Activated CD4-positive, alpha-beta T cell treated with anti-CD3 and anti-CD28 coated beads for 48 hours (primary cell): ENCODE data around the gene PCAT7.
"Not testable (repeated sequence)": the region's sequence is repeated elsewhere in the genome, so short reads cannot be mapped to it uniquely, and the experiment has no call there.

Source experiments
- DNase-seq: peaks from one replicate; pipeline ENCODE4 v3.0.0-alpha.2; 2020

Gene PCAT7

DNA sequence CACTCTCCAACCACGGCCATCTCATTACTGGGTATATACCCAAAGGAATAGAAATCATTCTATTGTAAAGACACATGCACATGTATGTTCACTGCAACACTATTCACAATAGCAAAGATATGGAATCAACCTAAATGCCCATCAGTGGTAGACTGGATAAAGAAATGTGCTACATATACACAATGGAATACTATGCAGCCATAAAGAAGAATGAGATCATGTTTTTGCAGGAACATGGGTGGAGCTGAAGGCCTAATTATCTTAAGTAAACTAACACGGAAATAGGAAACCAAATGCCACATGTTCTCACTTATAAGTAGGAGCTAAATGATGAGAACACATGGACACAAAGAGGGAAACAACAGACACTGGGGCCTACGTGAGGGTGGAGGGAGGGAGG is 9.4 kb downstream of the PCAT7 start:
- not testable (repeated sequence) for DNase-seq

- no peak for DNase-seq
Measured at GRCh38 chr9:94566550-94566949, 11.7 kb downstream of the PCAT7 start.

DNA sequence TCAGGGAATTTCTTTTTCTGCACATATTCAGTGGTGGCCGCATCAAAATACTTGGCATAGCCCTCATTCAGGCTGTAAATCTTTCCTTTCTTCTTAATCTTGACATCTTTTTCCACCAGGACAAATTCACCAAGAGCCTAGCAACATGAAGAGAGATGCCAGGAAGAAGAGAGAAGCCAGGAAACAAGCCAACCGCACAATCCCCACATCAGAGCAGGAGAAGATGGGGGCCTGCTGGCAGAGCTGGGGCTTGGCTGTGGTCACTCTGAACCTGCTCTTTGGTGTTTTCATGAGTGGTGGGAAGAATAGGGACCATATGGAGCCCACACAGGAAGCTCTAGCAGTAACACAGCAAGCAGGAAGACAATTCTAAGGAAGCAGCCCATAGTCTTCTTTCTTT is 12.4 kb downstream of the PCAT7 start:
- no peak for DNase-seq

DNA sequence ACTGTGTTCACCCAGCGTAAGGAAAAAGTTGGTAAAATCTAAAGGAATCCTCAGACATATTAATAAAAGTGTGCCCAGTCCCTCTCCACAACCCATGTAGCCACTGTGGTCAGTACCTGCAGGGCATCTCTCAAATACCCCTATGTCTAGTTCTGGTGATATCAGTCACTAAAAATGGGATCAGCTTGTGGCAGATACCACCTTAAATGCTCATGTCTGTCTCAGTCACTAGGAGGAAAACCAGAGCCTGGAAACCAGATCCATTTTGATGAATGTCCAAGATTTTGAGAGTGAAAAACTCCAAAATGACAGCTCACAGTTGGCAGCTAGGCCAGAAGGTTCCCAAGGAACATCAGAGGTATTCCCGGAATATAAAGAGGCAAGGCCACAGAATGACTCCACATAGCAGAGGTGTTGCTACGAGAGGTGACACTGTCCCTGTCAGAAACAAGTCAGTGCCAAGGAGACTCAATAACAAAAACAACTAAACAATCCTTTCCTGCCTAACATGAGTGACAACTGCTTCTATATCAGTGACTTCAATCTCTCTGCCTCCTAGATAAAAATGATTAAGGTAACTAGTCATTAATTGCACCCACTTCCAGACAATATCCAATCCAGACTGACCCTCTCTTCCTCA is 13.5 kb downstream of the PCAT7 start:
- DNase-seq = no peak

GRCh38 chr9:94568972-94569712 is 14.3 kb downstream of the PCAT7 start:
- DNase-seq = no peak

DNA sequence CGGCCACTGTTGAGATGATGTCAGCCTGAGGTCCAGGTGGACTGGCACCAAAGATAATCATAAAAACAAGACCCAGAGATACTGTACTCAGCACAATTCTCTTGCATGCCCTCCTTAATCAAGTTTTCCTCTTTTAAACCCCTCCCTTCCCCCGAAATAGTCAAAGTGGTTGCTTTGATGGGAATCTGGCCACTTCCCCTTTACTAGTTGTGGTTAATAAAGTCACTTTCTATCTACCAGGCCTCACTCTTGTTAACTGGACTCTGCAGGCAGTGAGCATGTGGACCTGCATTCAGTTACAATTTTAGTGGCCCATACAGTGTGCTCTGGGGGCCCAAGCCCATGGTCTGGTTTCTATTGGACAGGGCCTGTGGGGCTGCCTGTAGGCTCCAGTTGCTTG is 21.2 kb downstream of the PCAT7 start:
- no peak for DNase-seq

GRCh38 chr9:94577036-94577435 is 22.2 kb downstream of the PCAT7 start:
- no peak for DNase-seq

- DNase-seq = no peak
Measured at GRCh38 chr9:94577571-94577970, 22.7 kb downstream of the PCAT7 start.

GRCh38 chr9:94581728-94582127 is 26.8 kb downstream of the PCAT7 start:
- no peak for DNase-seq

- DNase-seq = no peak
Measured at GRCh38 chr9:94584555-94584954, 29.7 kb downstream of the PCAT7 start.

DNA sequence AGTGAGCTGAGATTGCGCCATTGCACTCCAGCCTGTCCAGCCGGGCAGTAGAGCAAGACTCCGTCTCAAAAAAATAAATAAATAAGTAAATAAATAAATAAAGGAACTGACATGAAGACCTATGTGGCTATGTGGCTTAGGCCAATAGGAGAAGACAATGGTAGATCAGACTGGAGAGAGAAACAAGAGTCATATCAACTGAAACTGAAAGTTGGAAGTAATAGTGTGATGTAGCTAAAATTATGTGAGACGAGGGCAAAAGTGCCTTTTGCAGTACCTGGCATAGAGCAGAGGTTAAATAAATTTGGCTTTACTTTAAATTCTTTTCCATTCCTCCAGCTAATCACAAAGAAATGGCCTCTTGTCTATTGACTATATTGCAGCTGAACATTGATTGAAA is 31.4 kb downstream of the PCAT7 start:
- DNase-seq = no peak

- no peak for DNase-seq
Measured at GRCh38 chr9:94586814-94587213, 31.9 kb downstream of the PCAT7 start.

- no peak for DNase-seq
Measured at GRCh38 chr9:94588681-94589080, 33.8 kb downstream of the PCAT7 start.

DNA sequence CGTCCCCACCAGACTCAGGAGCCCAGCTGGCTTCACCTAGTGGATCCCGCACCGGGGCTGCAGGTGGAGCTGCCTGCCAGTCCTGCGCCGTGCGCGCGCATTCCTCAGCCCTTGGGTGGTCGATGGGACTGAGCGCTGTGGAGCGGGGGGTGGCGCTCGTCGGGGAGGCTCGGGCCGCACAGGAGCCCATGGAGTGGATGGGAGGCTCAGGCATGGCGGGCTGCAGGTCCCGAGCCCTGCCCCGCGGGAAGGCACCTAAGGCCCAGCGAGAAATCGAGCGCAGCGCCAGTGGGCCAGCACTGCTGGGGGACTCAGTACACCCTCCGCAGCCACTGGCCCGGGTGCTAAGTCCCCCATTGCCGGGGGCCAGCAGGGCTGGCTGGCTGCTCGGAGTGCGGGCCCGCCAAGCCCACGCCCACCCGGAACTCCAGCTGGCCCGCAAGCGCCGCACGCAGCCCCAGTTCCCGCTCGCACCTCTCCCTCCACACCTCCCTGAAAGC is 36.2 kb downstream of the PCAT7 start:
- DNase-seq = not testable (repeated sequence)

- DNase-seq = no peak
Measured at GRCh38 chr9:94591876-94592275, 37.0 kb downstream of the PCAT7 start.

DNA sequence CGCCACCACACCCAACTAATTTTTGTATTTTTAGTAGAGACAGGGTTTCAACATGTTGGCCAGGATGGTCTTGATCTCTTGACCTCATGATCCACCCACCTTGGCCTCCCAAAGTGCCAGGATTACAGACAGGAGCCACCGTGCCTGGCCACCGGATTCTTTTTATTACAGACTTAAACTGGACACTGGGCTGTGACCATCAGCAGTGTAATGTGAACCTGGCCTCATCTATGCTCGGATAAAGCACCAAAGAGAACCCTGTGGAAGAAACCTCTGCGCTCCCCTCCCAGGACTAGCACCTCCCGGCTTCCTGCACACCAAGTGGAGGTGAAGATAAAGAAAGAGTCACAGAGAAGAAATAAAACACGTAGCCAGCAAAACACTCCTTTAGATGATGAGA is 37.8 kb downstream of the PCAT7 start:
- DNase-seq = not testable (repeated sequence)

DNA sequence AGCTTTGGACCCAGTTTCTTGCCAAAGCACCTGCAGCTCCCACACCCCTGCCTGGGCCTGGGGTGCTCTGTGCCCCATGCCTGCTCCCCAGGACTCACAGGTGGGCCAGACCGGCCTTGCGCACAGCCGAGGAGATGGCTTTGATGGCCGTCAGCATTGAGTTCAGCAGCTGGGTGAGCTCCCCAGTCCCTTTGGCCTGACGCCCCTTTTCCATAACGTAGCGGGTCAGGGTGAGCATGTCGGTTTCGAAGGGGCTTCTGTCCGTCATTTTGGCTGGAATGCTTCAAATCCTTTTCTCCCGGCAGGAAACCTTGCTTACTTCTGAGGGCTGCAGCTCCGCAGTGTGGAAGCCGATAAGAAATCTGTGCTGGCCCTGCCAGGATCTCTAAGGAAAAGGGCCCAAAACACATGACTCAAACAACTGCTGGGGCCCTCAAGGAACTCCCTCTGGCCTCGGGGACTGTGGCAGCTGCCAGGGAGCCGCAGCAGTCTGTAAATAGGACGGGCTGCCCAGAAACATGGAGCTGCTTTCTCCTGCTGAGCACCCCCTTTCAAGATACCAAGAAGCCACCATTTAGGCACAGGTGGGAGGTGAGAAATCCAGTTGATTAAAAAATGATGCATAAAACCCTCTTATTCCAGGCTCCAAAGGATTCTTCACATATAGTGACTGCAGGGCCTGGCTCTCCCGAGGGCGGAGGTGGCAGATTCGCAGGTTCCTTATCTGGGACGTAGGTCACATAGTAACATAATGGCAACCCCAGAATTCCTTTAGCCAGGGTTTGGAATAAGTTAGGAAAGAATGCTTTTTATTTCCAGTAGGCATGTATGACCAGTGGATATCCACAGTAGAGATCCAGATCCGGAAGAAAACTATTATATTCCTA is 38.8 kb downstream of the PCAT7 start, which contains the start of gene FBP2:
FBP2 (minus strand) TSS at position 366 of the 887 bp plus-strand sequence; CDS start at position 268, 98 bp downstream.
- no peak for DNase-seq

DNA sequence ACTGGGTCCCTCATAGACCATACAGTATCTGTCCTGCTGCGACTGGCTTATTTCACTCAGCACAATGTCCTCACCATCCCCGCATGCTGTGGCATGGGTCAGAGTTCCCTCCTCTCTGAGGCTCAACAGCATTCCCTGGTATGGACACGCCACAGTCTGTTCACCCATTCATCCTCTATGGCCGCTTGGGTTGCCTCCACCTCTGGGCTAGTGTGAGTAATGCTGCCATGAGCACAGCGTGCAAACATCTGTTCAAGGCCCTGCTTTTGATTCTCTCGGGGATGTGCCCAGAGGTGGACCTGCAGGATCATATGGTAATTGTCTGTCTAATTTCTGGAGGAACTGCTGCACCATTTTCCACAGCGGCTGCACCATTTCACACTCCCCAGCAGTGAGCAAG is 44.2 kb downstream of the PCAT7 start:
- no peak for DNase-seq

DNA sequence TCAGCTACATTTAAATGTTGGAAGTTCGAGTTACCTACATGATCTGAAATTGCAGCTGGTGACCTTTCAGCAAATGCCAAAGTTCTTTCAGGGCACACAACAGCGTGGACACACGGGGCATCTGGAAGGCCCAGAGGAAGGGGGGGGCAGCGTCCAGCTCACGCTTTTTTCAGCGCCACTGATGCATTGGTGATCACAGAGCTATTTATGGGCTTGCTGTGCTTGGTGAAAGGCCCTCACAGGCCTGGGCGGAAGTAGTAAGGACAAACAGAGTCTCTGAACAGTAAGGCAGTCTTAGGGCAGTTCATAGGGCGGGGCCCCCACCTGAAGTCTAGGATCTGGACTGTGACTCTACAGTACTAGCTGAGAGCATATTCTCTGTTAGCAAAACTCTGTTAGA is 45.4 kb downstream of the PCAT7 start:
- DNase-seq = no peak

DNA sequence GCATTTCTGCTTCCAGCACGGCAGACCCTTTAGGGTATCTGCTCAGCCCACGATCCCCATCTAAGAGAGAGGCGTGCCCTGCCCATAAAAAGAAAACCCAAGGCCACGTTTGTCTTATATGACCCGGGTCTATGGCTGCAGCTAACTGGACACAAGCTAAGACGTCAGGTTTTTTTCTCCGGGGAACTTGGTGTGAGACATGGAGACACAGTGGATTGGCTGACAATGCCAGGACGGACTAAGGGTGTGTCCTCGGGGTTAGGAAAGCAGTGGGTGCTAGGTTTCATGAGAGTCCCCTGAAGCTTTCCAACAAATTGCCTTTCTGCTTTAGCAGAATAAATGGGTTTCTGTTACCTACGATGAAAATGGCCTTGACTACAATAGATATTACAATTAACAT is 45.8 kb downstream of the PCAT7 start:
- DNase-seq = no peak

DNA sequence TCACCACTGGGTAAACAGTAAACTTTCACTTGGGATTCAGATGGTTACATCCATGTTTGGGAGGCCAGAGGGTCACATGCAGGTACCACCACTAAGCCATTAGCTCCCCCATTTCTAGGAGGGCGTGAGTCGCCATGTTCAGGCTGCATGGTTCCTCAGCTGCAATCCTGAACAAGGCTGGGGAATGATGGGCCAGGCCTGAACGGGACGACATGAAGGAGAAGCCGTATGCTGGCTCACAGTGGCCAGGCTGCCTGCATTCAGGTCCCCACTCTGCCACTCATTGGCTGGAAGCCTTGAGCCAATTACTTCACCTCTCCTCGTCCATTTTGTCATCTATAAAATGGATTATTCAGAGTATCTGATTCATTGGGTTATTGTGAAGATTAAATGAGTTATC is 47.8 kb downstream of the PCAT7 start:
- DNase-seq = no peak

DNA sequence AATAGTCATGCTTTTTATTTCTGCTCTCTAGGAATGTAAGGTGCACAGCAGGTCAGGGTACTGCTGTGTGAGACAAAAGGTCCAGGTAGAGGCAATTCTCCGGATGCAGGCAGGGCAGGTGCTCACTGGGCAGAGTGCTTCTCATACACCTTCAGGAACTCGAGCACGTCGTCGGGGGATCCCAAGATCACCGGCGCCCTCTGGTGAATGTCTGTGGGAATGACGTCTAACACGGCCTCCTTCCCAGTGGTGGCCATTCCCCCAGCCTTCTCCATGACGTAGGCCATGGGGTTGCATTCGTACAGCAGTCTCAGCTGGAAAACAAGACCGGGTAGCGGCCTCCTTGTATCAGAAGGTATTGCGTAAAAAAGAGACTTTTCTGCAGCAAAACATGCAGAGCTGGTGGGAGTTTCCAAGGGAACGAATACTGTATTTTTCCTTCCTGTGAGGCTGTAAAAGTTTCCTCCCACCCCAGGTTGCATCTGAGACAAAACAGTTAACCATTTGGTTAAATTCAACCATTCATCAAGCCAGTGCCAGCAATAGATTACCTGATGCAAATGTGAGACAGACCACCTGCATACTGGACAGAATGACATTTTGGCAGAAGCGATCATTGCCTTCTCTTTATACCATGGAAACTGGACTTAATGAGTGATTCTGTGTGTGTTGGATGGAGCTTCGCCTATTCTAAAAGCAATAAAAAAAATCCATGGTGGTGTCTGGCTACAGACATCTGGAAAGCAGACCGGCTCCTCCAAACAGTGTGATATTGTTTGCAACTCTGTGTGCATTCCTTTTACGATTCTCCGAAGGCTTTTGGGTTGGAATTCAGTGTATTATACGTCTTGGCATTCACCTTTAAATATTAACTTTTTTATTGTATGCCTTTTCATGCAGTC is 48.6 kb downstream of the PCAT7 start:
- peak; percentile 83 for DNase-seq
